Upper lobe of right lung (tissue), 1 donor: ENCODE measurements around the gene CEMP1. TPM values are rescaled to one million over a fixed set of nuclear protein-coding genes. Genes with fewer than 3 reads are reported as not detected.
A peak's percentile ranks its signal among the peaks of the same experiment; 100 is the strongest.
"Not testable (repeated sequence)": the region's sequence is repeated elsewhere in the genome, so short reads cannot be mapped to it uniquely, and the experiment has no call there.

Experiments used
- ATAC-seq: fragments of 200-7000 bp; cut with Tn5 transposase; one replicate; pipeline ENCODE4 v1.9.1; 2020; ENCODE audit warnings: mild to moderate bottlenecking, moderate library complexity
- DNase-seq: peaks from one replicate; pipeline ENCODE4 v3.0.0-alpha.2; 2020
- H3K27ac ChIP-seq: fragments of 200-600 bp; one replicate; pipeline ENCODE4 v1.8.0; 2022
- H3K27me3 ChIP-seq: fragments of 200-600 bp; one replicate; pipeline ENCODE4 v1.8.0; 2022; ENCODE audit warnings: mild to moderate bottlenecking
- H3K36me3 ChIP-seq: fragments of 200-600 bp; one replicate; pipeline ENCODE4 v1.8.0; 2022
- H3K4me1 ChIP-seq: fragments of 200-600 bp; one replicate; pipeline ENCODE4 v1.8.0; 2022
- H3K4me3 ChIP-seq: fragments of 200-600 bp; one replicate; pipeline ENCODE4 v1.8.0; 2022; ENCODE audit warnings: mild to moderate bottlenecking
- H3K9me3 ChIP-seq: fragments of 200-600 bp; one replicate; pipeline ENCODE4 v1.8.0; 2022
- intact Hi-C: fragments of 100-400 bp; cut with DNase I; formaldehyde crosslinking; loops from one replicate; pipeline ENCODE4 v1.11.0; 2022
- total RNA-seq: library from RNA; stranded (reverse); fragmentation: NEBNext Ultra II Directional; extraction: Animal tissue kit (Norgen Biotek cat#: 25700); gene quantifications from one replicate; pipeline ENCODE4 v1.2.1, GENCODE V29; 2021
- TF ChIP-seq, protein P1 (sequence below): fragments of 200-600 bp; IDR thresholded peaks from one replicate; pipeline ENCODE4 v1.8.0; 2022; ENCODE audit warnings: antibody characterized with exemption
- donor health status: DM: no; HTN: yes; CAD: no; lungs with severe emphysema.

The CEMP1 gene
- total RNA-seq, 1 donor from 2014 or later: 1.4 TPM

DNA sequence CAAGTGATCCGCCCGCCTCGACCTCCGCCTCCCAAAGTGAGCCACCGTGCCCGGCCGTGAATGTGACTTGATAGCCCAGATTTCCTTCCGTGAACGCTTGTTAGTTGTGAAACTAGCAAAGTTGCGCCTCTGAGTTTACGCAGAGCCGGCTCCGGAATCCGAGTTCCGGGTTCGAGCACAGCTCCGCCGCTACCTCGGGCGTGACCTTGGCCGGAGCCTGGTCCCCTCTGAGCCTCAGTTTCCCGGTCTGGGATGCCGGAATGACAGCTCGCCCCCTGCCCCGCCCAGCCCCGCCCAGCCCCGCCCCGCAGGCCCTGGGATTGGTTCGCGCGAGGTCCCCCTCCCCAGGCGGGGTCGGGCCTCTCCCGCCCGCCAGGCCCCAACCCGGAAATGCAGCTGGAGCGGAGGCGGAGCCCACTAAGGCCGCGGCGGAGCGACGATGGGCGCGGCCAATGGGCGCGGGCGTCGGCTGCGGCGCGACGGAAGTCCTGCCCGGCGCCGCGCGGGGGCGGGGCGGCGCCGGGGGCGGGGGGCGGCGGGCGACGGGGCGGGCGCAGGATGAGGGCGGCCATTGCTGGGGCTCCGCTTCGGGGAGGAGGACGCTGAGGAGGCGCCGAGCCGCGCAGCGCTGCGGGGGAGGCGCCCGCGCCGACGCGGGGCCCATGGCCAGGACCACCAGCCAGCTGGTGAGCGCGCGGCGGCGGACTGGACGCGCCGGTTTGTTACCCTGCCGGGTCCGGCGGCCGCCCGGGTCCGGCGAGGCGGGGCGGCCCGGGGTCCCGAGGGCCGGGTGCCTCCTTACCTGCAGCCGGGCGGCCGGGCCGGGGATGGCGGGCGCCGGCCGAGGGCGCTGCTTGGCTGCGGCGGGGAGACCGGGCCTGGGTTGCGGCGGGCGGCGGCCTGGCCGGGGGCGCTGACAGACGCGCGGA is 6.5 kb upstream of the CEMP1 start, which contains the start of gene PDPK1:
Gene PDPK1 (plus strand): TSS at position 571 of the 929 bp plus-strand sequence. CDS start 92 bp downstream, at position 663.
- H3K4me1 ChIP-seq: peaks cover 39% of the 10 kb centered on the region
- DNase-seq (peak; percentile 97), ATAC-seq (peak; percentile 93)
- intact Hi-C loops: no loop called here
- peak within 1 kb of the TSS; percentile 87 for H3K27ac ChIP-seq
- H3K9me3 ChIP-seq: no peaks in the 10 kb centered on the region
- H3K27me3 ChIP-seq: no peaks in the 10 kb centered on the region
- peak within 1 kb of the TSS; percentile 67 for H3K4me3 ChIP-seq
- TF ChIP-seq, protein P1, sequence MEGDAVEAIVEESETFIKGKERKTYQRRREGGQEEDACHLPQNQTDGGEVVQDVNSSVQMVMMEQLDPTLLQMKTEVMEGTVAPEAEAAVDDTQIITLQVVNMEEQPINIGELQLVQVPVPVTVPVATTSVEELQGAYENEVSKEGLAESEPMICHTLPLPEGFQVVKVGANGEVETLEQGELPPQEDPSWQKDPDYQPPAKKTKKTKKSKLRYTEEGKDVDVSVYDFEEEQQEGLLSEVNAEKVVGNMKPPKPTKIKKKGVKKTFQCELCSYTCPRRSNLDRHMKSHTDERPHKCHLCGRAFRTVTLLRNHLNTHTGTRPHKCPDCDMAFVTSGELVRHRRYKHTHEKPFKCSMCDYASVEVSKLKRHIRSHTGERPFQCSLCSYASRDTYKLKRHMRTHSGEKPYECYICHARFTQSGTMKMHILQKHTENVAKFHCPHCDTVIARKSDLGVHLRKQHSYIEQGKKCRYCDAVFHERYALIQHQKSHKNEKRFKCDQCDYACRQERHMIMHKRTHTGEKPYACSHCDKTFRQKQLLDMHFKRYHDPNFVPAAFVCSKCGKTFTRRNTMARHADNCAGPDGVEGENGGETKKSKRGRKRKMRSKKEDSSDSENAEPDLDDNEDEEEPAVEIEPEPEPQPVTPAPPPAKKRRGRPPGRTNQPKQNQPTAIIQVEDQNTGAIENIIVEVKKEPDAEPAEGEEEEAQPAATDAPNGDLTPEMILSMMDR: no peak
- H3K36me3 ChIP-seq: peaks cover 4% of the 10 kb centered on the region

DNA sequence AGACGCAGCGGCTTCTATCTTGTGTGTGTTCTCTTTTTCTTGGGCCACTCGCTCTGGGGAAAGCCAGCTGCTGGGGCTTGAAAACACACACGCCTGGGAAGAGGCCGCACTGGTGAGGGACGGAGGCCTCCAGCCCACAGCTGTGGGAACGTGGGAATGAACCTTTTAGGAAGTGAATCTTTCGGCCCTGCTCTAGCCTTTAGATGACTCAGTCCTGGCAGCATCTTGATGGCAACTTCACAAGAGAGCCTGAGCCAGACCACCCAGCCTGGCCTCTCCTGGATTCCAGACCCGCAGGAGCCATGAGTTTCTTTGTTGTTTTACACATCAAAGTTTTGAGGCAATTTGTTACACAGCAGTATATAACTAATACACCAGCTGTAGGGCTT is 4.4 kb upstream of the CEMP1 start:
- intact Hi-C loops: no loop called here
- no peak for ATAC-seq
- Histone ChIP-seq H3K4me3 (no peak overlapping the region), H3K27ac (peak overlapping the region; percentile 56), H3K36me3 (peaks cover 4% of the 10 kb centered on the region), H3K27me3 (no peaks in the 10 kb centered on the region), H3K4me1 (peaks cover 36% of the 10 kb centered on the region), H3K9me3 (no peaks in the 10 kb centered on the region)
- peak; percentile 69 for DNase-seq
- TF ChIP-seq, protein P1: no peak

DNA sequence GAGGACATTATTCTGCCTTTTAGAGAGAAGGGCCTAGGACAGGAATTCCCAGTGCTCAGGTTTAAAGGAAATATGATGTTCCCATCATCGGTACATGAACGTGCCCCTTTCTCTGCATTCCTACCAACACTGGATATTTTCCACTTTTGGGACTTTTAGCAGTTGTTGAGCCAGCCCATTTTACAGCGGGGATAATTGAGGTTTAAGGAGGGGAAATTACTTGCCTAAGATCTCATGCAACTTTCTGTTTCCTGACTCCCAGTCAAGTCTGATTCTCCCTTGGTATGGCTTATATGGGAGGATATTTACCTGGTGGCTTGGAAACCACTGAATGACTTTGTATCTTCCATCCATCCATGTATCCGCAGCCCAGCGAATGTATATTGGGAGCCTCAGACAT is 3.1 kb upstream of the CEMP1 start:
- ATAC-seq, H3K36me3 ChIP-seq, DNase-seq, intact Hi-C loops, H3K9me3 ChIP-seq, H3K4me3 ChIP-seq, H3K27ac ChIP-seq, H3K27me3 ChIP-seq: not testable (repeated sequence)
- H3K4me1 ChIP-seq: peaks cover 25% of the 10 kb centered on the region

DNA sequence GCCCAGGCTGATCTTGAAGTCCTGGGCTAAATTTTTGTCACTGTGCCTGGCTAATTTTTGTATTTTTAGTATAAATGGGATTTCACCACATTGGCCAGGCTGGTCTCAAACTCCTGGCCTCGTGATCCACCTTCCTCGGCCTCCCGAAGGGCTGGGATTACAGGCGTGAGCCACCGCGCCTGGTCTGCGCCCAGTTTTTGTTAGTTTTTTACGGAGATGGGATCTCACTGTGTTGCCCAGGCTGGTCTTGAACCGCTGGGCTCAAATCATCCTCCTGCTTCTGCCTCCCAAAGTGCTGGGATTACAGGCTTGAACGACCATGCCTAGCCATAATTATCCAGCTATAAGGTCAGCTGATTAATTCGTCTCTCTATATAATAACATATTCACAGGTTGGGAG is 2.7 kb upstream of the CEMP1 start:
- H3K4me3 ChIP-seq: no peak overlapping the region
- DNase-seq (no peak), ATAC-seq (no peak)
- intact Hi-C loops: no loop called here
- no peaks in the 10 kb centered on the region for H3K9me3 ChIP-seq
- no peak overlapping the region for H3K27ac ChIP-seq
- TF ChIP-seq, protein P1: no peak
- peaks cover 21% of the 10 kb centered on the region for H3K4me1 ChIP-seq
- no peaks in the 10 kb centered on the region for H3K27me3 ChIP-seq
- peaks cover 12% of the 10 kb centered on the region for H3K36me3 ChIP-seq

DNA sequence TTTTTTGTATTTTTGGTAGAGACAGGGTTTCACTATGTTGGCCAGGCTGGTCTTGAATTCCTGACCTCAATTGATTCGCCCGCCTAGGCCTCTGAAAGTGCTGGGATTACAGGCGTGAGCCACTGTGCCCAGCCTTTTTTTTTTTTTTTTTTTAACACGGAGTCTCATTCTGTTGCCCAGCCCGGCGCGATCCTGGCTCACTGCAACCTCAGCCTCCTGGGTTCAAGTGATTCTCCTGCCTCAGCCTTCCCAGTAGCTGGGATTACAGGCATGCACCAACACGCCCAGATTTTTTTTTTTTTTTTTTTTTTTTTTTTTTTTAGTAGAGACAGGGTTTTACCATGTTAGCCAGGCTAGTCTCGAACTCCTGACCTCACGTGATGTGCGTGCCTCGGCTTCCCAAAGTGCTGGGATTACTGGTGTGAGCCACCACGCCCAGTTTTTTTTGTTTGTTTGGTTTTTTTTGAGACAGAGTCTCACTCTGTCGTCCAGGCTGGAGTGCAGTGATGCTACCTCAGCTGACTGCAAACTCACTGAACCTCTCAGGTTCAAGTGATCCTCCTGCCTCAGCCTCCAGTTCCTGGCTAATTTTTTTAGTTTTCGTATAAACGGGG is 2.0 kb upstream of the CEMP1 start:
- H3K27me3 ChIP-seq, intact Hi-C loops, ATAC-seq, H3K9me3 ChIP-seq: not testable (repeated sequence)
- peak overlapping the region; percentile 89 for H3K27ac ChIP-seq
- peaks cover 18% of the 10 kb centered on the region for H3K36me3 ChIP-seq
- peak; percentile 64 for DNase-seq
- H3K4me1 ChIP-seq: peaks cover 18% of the 10 kb centered on the region
- H3K4me3 ChIP-seq: peak overlapping the region; percentile 63

DNA sequence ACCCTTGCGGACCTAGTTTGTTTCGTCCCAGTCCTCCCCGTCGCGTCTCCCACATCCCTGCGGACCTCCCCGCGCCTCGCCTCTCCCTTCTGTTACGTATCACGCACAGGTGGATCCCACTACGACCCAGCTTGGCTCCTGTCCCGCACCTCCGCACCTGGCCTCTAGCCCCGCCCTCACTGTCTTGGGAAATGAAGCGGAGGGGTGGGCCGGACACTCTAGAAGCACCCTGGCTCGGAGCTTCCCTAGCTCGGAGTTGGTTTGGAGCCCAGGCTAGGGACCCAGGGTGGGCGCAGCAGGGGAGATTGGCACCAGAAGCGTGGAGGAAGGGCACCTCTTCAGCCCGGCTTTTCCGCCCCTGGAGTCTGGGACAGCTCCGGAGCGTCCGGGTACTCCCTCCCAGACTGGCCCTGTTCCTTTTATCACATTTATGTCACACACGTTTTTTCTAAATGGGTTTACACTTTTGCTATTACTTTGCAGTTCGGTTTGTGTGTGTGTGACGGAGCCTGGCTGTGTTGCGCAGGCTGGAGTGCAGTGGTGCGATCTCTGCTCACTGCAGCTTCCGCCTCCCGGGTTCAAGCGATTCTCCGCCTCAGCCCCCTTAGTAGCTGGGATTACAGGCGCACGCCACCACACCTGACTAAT is 1.4 kb upstream of the CEMP1 start:
- H3K9me3 ChIP-seq: no peaks in the 10 kb centered on the region
- TF ChIP-seq, protein P1: no peak
- DNase-seq: peak; percentile 93
- peak overlapping the region; percentile 63 for H3K4me3 ChIP-seq
- H3K36me3 ChIP-seq: peaks cover 25% of the 10 kb centered on the region
- peaks cover 18% of the 10 kb centered on the region for H3K4me1 ChIP-seq
- H3K27me3 ChIP-seq: no peaks in the 10 kb centered on the region
- ATAC-seq: peak; percentile 59
- intact Hi-C loops: no loop called here
- peak overlapping the region; percentile 89 for H3K27ac ChIP-seq
